NT2/D1 (cell line): ENCODE measurements around the gene SERPINB4.
"Not testable (repeated sequence)": the region's sequence is repeated elsewhere in the genome, so short reads cannot be mapped to it uniquely, and the experiment has no call there.

Source experiments
- DNase-seq: peaks from one replicate; pipeline ENCODE4 v3.0.0-alpha.2; 2011; ENCODE audit warnings: low read depth, low spot score
- H3K27me3 ChIP-seq: 2 replicates; pipeline ENCODE4 v1.6.0; 2011; ENCODE audit warnings: mild to moderate bottlenecking; ENCODE audit not compliant: insufficient read length, insufficient read depth
- H3K36me3 ChIP-seq: 2 replicates; pipeline ENCODE4 v1.6.1; 2011; ENCODE audit warnings: mild to moderate bottlenecking, low read length, mixed read lengths; ENCODE audit not compliant: insufficient read depth, insufficient read length
- H3K4me1 ChIP-seq: 2 replicates; pipeline ENCODE4 v1.5.1; 2011; ENCODE audit not compliant: insufficient read depth, insufficient read length
- H3K4me3 ChIP-seq: 2 replicates; pipeline ENCODE4 v1.5.1; 2011; ENCODE audit warnings: low read depth; ENCODE audit not compliant: insufficient read length
- H3K9ac ChIP-seq: 2 replicates; pipeline ENCODE4 v1.6.0; 2011; ENCODE audit warnings: low read depth; ENCODE audit not compliant: insufficient read length
- H3K9me3 ChIP-seq: 2 replicates; pipeline ENCODE4 v1.5.1; 2011; ENCODE audit warnings: mild to moderate bottlenecking, low read length; ENCODE audit not compliant: insufficient read depth
- SUZ12 ChIP-seq: IDR thresholded peaks from 2 replicates; pipeline ENCODE4 v1.6.1; 2011; ENCODE audit not compliant: insufficient read length, insufficient read depth; ENCODE audit errors: extremely low read depth
- YY1 ChIP-seq: IDR thresholded peaks from 2 replicates; pipeline ENCODE4 v1.6.1; 2011; ENCODE audit not compliant: insufficient read length, insufficient read depth
- ZNF274 ChIP-seq: IDR thresholded peaks from 2 replicates; pipeline ENCODE4 v1.6.1; 2011; ENCODE audit warnings: mild to moderate bottlenecking, low read depth, low read length

Gene SERPINB4

GRCh38 chr18:63644142-63644541, at the start of gene SERPINB4:
Gene SERPINB4 (minus strand): TSS chr18:63644256. CDS start chr18:63643577, 679 bp downstream.
- H3K27me3 ChIP-seq, H3K9ac ChIP-seq, H3K9me3 ChIP-seq, H3K4me3 ChIP-seq, H3K36me3 ChIP-seq, H3K4me1 ChIP-seq, DNase-seq: not testable (repeated sequence)

DNA sequence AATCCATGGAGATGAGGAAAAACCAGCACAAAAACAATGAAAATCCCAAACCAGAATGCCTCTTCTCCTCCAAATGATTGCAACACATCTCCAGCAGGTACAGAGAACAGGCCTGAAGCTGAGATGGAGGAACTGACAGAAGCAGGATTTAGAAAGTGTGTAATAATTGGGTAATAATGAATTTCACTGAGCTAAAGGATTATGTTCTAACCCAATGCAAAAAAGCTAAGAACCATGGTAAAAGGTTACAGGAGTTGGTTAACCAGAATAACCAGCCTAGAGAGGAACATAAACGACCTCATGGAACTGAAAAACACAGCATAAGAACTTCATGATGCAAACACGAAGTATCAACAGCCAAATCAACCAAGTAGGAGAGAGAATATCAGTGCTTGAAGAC, 45.0 kb upstream of the SERPINB4 start:
- H3K9me3 ChIP-seq, result peaks cover 15% of the 10 kb centered on the region
- H3K36me3 ChIP-seq, result no peaks in the 10 kb centered on the region
- H3K4me3 ChIP-seq, result no peak overlapping the region
- no peaks in the 10 kb centered on the region for H3K27me3 ChIP-seq
- H3K9ac ChIP-seq, result no peak overlapping the region
- H3K4me1 ChIP-seq, result no peaks in the 10 kb centered on the region
- TF ChIP-seq ZNF274 (no peak), SUZ12 (no peak), YY1 (no peak)
- DNase-seq, result no peak

GRCh38 chr18:63686871-63687270, 42.8 kb upstream of the SERPINB4 start:
- H3K4me1 ChIP-seq, result no peaks in the 10 kb centered on the region

DNA sequence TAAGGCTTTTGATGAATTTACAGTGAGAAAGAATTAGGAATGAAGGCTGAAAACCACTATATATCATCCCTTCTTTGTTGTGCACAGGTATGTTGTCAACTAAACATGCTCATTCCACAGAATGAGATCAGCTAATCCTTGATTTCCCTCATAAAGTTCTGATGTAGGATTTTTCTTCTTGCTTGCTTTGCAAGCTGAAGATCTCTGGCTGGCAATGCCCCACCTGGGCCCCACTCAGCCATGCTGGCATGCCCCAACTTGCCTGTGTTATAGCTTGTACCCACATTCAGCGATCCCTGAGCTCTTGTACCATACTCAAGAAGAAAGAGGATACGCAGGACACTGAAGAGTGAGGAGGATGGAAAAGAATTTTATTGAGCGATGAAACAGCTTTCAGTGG, 40.7 kb upstream of the SERPINB4 start:
- Histone ChIP-seq H3K4me3 (no peak overlapping the region), H3K4me1 (no peaks in the 10 kb centered on the region)
- TF ChIP-seq YY1, result no peak
- TF ChIP-seq SUZ12, result no peak
- TF ChIP-seq ZNF274, result no peak

More at GRCh38 chr18:63686871-63687270, 42.8 kb upstream of the SERPINB4 start:
- H3K9me3 ChIP-seq, result peaks cover 8% of the 10 kb centered on the region; the same call in 1 of the 2 replicates
- no peaks in the 10 kb centered on the region for H3K36me3 ChIP-seq
- H3K27me3 ChIP-seq, result no peaks in the 10 kb centered on the region
- TF ChIP-seq SUZ12 (no peak), ZNF274 (no peak), YY1 (no peak)
- H3K4me3 ChIP-seq, result no peak overlapping the region
- DNase-seq, result no peak
- no peak overlapping the region for H3K9ac ChIP-seq

DNA sequence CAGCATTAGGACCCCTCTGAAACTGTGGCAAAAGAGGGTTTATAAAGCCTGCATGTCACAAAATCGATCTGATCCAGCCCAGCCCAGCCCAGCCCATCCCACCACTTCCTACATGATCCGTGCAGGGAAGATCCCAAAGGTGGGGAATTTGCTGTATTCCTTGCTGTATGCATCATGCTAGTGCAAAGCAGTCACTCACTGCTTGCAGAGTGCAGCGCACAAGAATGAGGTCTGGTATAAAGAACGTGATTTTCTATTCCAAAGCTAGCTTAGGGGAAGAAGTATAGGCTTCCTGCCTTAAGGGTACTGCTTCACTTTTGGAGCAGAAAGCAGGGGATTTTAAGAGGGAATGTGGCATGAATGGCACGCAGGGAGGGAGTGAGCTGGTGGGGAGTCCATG, 39.8 kb upstream of the SERPINB4 start:
- H3K36me3 ChIP-seq, result no peaks in the 10 kb centered on the region
- no peak for DNase-seq
- no peaks in the 10 kb centered on the region for H3K4me1 ChIP-seq
- TF ChIP-seq ZNF274, result no peak
- no peak for TF ChIP-seq SUZ12
- TF ChIP-seq YY1, result no peak
- no peaks in the 10 kb centered on the region for H3K27me3 ChIP-seq
- H3K4me3 ChIP-seq, result no peak overlapping the region
- H3K9ac ChIP-seq, result no peak overlapping the region
- H3K9me3 ChIP-seq, result peaks cover 8% of the 10 kb centered on the region; the same call in 1 of the 2 replicates

More for the DNA sequence above, 40.7 kb upstream of the SERPINB4 start:
- DNase-seq, result no peak
- Histone ChIP-seq H3K9ac (no peak overlapping the region), H3K36me3 (no peaks in the 10 kb centered on the region), H3K27me3 (no peaks in the 10 kb centered on the region), H3K9me3 (peaks cover 8% of the 10 kb centered on the region; the same call in 1 of the 2 replicates)

- peak; percentile 54 for DNase-seq
- no peaks in the 10 kb centered on the region for H3K36me3 ChIP-seq
- H3K9ac ChIP-seq, result no peak overlapping the region
- no peaks in the 10 kb centered on the region for H3K27me3 ChIP-seq
- H3K4me1 ChIP-seq, result no peaks in the 10 kb centered on the region
- TF ChIP-seq YY1, result no peak
- no peak for TF ChIP-seq SUZ12
- no peak for TF ChIP-seq ZNF274
- peaks cover 8% of the 10 kb centered on the region; the same call in 1 of the 2 replicates for H3K9me3 ChIP-seq
- no peak overlapping the region for H3K4me3 ChIP-seq
These were observed 39.1 kb upstream of the SERPINB4 start for GRCh38 chr18:63683152-63683551.

DNA sequence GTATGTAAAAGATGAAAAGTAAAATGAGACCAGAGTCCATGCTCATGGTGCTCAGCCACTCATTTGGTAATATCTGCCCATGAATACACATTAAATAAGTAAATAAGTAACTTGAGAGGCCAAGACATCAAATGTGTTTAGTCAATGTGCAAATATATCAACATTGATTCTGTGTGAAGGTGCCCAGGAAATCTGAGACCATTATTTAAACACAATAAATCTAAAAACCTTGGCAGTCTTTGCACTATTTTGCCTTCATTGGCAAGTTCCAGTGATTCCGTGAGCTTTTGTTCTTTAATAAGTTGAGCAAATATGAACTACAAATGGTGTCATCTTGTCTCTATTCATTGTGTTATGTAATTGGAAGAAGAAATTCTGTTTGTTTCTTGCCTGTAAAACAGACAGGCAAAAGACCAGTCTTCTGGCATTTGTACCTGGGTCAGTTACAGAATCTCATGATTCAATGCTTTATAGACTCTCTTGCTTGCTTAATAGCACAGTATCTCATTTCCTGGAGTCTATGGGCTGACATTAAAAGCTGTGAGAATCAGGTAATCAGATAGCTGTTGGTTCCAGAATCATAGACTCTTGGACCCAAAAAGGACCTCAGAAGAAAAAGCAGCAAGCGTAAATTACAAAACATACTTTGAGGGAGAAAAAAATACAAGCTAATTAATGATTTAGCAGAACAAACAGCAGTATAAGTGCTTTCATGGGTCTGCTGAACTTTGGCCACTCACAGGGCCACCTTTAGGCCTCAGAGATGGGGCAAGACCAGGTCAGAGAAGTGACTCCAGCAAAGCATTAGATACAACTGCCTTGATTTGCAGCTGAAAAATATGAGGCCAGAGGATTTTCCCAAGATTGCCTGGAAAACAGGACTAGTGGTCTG, 37.6 kb upstream of the SERPINB4 start:
- Histone ChIP-seq H3K4me1 (no peaks in the 10 kb centered on the region), H3K4me3 (no peak overlapping the region), H3K9ac (no peak overlapping the region), H3K36me3 (no peaks in the 10 kb centered on the region), H3K9me3 (no peaks in the 10 kb centered on the region; the same call in 1 of the 2 replicates), H3K27me3 (no peaks in the 10 kb centered on the region)
- TF ChIP-seq ZNF274, result no peak
- no peak for TF ChIP-seq YY1
- no peak for TF ChIP-seq SUZ12
- DNase-seq, result no peak
